Fibroblast of the conjunctiva (primary cell): Measurements from ENCODE around the gene ZNF644.

ENCODE experiments used
- DNase-seq: peaks from one replicate; pipeline ENCODE4 v3.0.0-alpha.2; 2010; ENCODE audit warnings: low read depth

The ZNF644 gene

GRCh38 chr1:91020967-91021685 lies 709 bp downstream of the ZNF644 start:
- DNase-seq = peak; percentile 57

DNA sequence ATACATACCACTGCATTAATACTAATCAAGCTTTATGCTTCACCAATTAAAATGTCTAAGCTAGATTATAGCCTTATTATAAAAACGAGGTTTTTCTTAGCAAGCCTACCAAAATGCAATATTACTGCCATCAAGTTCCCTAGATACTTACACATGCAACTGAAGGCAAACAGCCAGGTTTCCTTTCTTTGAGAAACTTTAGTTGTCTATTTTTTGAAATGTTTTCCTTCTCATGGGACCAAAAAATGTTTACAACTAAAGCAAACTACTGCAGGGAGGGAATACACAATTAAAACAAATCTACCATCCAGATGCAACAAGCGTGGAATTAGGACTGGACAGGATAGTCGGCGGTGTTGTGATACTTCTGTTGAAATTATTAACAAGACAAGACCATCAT lies 1.3 kb downstream of the ZNF644 start:
- DNase-seq = no peak

GRCh38 chr1:91018006-91018405 lies 3.8 kb downstream of the ZNF644 start:
- no peak for DNase-seq

GRCh38 chr1:91015794-91016550 lies 5.9 kb downstream of the ZNF644 start:
- DNase-seq = no peak

GRCh38 chr1:91015358-91015780 lies 6.5 kb downstream of the ZNF644 start:
- no peak for DNase-seq

GRCh38 chr1:91014475-91014874 lies 7.4 kb downstream of the ZNF644 start:
- DNase-seq = no peak

DNA sequence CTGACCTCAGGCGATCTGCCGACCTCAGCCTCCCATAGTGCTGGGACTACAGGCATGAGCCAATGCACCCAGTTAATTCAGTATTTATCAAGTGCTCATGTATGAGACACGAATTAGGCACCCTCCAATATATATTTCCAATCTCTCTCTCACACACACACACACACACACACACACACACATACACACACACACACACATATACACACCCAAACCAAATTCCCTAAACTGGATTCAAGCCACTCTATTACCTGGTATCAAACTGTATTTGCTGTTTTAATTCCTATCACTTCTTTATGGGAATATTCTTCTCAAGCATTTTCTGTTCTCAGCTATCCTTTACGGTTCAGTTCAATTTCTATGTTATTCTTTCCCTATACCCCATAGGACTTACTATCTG lies 8.5 kb downstream of the ZNF644 start:
- DNase-seq = no peak

GRCh38 chr1:91012196-91012595 lies 9.6 kb downstream of the ZNF644 start:
- no peak for DNase-seq

- no peak for DNase-seq
Observed at GRCh38 chr1:91011726-91012125, 10.1 kb downstream of the ZNF644 start.

- no peak for DNase-seq
Observed at GRCh38 chr1:91007827-91008226, 14.0 kb downstream of the ZNF644 start.

- DNase-seq = no peak
Observed at GRCh38 chr1:91007092-91007491, 14.7 kb downstream of the ZNF644 start.

- no peak for DNase-seq
Observed at GRCh38 chr1:91006113-91006908, 15.5 kb downstream of the ZNF644 start.

DNA sequence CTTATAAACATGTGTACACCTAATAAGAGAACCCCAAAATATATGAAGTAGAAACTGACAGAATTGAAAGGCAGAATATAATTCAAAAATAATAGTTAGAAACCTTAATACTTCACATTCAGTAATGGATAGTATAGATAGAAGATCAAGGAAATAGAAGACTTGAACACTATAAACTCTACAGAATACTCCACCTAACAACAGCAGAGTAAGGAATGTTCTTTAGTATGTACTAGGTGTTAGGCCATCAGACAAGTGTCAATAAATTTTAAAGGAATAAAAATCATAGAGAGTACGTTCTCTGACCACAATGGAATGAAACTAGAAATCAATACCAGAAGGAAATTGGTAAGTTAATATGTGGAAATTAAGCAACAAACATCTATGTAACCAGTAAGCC lies 16.6 kb downstream of the ZNF644 start:
- DNase-seq = no peak

GRCh38 chr1:91004145-91004544 lies 17.7 kb downstream of the ZNF644 start:
- DNase-seq = no peak

DNA sequence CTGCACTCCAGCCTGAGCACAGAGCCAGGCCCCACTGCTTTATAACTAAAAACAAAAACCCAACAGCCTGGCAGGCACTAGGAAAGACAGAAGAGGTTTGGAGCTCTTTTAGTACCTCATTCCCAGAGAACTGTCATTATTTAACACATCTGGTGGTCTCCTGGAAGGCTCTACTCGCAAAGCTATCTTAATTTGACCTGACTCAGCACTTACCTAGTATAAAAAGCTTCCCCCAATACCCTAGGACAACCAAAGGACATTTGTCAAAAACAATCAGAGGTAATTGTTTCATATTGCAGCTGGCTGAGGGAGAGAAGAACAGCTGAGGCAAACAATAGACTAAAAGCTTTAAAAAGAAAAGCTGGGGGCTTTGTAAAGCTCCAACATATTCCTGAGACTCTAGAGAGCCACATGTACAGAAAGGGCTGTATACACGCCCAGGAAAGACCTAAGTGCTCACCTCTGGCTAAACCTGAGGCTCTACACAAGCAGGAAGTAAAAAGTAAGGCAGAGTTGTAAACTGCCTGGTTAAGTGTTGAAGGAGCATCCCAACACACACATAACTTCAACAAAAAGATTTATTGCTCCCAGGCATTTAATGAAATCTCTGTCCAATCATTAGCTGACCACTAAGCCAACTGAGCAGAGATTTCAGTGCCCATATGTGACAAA lies 25.0 kb downstream of the ZNF644 start:
- DNase-seq = no peak

- DNase-seq = no peak
Observed at GRCh38 chr1:90995311-90995894, 26.4 kb downstream of the ZNF644 start.

DNA sequence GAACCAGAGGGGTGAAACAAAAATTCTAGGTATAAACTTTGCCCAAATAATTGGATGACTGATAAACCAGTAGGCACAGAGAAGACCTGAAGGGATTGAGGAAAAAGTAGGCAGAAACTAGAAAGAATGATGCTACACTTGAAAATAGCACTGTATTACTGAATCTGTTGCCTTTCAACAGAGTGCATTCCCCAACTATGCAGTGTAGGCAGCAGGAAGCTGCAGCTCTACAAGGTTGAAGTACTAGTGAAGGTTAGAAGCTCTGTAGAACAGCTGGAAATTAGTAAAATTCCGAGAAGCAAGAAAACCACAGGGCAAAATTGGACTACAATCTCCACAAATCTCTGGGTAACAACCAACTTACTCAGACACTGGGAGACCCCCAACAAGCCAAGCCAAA lies 27.4 kb downstream of the ZNF644 start:
- no peak for DNase-seq

DNA sequence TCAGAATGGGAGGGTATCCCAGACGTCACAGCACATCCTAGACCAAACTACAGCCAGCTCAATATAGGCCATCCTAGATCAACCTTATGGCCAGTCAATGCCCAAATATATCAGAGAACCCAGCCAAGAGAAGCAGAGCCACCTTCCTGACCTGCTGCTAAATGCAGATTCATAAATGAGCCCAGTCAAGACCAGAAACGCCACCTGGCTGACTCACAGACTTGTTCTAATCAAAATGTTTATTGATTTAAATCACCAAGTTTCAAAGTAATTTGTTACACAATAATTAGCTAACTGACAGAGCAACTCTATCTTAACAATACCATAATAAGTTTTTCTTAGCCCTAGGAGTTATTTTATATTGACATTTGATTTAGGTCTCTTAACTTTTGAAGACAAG lies 28.6 kb downstream of the ZNF644 start:
- no peak for DNase-seq

DNA sequence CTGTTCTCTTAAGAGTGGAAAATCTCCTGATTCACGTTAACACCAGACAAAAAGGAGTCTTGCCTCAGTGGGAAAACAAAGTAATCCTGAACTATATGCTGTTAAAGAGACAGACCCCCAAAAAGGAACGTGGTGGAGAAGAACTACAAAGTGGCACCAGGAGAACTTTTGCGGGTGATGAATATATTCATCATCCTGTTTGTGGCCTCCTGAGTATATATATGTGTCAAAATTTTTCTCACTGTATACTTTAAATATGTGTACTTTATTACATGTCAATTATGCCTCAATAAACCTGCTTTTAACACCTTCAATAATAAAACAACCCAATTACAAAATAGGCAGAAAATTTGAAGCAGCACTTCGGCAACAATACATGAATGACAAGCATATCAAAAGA lies 31.1 kb downstream of the ZNF644 start:
- DNase-seq = no peak

GRCh38 chr1:90989990-90990389 lies 31.8 kb downstream of the ZNF644 start:
- DNase-seq = no peak

- no peak for DNase-seq
Observed at GRCh38 chr1:90989302-90989701, 32.5 kb downstream of the ZNF644 start.

- no peak for DNase-seq
Observed at GRCh38 chr1:90987841-90988240, 34.0 kb downstream of the ZNF644 start.
